Measurements from ENCODE around the gene FBXO42. TPM values are rescaled to one million over a fixed set of nuclear protein-coding genes. Genes with fewer than 3 reads are reported as not detected.

The FBXO42 gene
- total and polyA plus RNA-seq, 2 of the 13 experiments (the other 11 are each of a cell fraction or from before 2014, with no cell fraction given) = 7.6 to 17.5 TPM

- TF ChIP-seq, protein P1, sequence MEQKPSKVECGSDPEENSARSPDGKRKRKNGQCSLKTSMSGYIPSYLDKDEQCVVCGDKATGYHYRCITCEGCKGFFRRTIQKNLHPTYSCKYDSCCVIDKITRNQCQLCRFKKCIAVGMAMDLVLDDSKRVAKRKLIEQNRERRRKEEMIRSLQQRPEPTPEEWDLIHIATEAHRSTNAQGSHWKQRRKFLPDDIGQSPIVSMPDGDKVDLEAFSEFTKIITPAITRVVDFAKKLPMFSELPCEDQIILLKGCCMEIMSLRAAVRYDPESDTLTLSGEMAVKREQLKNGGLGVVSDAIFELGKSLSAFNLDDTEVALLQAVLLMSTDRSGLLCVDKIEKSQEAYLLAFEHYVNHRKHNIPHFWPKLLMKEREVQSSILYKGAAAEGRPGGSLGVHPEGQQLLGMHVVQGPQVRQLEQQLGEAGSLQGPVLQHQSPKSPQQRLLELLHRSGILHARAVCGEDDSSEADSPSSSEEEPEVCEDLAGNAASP (CRISPR knock-in tag; IDR thresholded peaks at IDR 0.05; ENCODE audit: borderline replicate concordance) = peak; percentile 31; the same call in 1 of the 2 replicates
- TF ChIP-seq ZNF18 (CRISPR knock-in tag; IDR thresholded peaks at IDR 0.05; ENCODE audit: insufficient replicate concordance) = peak; percentile 58
- 0 out of 2 replicates have a peak, but pooled peaks have one; percentile 20 for TF ChIP-seq FOXO1 (CRISPR knock-in tag; IDR thresholded peaks at IDR 0.05)
- TF ChIP-seq, protein P2, sequence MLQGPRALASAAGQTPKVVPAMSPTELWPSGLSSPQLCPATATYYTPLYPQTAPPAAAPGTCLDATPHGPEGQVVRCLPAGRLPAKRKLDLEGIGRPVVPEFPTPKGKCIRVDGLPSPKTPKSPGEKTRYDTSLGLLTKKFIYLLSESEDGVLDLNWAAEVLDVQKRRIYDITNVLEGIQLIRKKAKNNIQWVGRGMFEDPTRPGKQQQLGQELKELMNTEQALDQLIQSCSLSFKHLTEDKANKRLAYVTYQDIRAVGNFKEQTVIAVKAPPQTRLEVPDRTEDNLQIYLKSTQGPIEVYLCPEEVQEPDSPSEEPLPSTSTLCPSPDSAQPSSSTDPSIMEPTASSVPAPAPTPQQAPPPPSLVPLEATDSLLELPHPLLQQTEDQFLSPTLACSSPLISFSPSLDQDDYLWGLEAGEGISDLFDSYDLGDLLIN (CRISPR knock-in tag; IDR thresholded peaks at IDR 0.05; ENCODE audit: borderline replicate concordance) = 0 out of 2 replicates have a peak, but pooled peaks have one; percentile 67
- TF ChIP-seq, protein P3, sequence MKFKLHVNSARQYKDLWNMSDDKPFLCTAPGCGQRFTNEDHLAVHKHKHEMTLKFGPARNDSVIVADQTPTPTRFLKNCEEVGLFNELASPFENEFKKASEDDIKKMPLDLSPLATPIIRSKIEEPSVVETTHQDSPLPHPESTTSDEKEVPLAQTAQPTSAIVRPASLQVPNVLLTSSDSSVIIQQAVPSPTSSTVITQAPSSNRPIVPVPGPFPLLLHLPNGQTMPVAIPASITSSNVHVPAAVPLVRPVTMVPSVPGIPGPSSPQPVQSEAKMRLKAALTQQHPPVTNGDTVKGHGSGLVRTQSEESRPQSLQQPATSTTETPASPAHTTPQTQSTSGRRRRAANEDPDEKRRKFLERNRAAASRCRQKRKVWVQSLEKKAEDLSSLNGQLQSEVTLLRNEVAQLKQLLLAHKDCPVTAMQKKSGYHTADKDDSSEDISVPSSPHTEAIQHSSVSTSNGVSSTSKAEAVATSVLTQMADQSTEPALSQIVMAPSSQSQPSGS (CRISPR knock-in tag; IDR thresholded peaks at IDR 0.05) = 0 out of 2 replicates have a peak, but pooled peaks have one; percentile 31
- 0 out of 2 replicates have a peak, but pooled peaks have one; percentile 12 for TF ChIP-seq HDAC2 (CRISPR knock-in tag; IDR thresholded peaks at IDR 0.05)
- TF ChIP-seq TIGD3 (CRISPR knock-in tag; IDR thresholded peaks at IDR 0.05; ENCODE audit: borderline replicate concordance) = no peak
- TF ChIP-seq KLF9 (CRISPR knock-in tag; IDR thresholded peaks at IDR 0.05; ENCODE audit: low read depth) = no peak
- TF ChIP-seq, protein P4, sequence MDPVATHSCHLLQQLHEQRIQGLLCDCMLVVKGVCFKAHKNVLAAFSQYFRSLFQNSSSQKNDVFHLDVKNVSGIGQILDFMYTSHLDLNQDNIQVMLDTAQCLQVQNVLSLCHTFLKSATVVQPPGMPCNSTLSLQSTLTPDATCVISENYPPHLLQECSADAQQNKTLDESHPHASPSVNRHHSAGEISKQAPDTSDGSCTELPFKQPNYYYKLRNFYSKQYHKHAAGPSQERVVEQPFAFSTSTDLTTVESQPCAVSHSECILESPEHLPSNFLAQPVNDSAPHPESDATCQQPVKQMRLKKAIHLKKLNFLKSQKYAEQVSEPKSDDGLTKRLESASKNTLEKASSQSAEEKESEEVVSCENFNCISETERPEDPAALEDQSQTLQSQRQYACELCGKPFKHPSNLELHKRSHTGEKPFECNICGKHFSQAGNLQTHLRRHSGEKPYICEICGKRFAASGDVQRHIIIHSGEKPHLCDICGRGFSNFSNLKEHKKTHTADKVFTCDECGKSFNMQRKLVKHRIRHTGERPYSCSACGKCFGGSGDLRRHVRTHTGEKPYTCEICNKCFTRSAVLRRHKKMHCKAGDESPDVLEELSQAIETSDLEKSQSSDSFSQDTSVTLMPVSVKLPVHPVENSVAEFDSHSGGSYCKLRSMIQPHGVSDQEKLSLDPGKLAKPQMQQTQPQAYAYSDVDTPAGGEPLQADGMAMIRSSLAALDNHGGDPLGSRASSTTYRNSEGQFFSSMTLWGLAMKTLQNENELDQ (CRISPR knock-in tag; IDR thresholded peaks at IDR 0.05; ENCODE audit: borderline replicate concordance) = no peak
- 0 out of 2 replicates have a peak, but pooled peaks have one; percentile 27 for TF ChIP-seq ZNF292 (CRISPR knock-in tag; IDR thresholded peaks at IDR 0.05; ENCODE audit: borderline replicate concordance, low read depth)
- no peak for TF ChIP-seq ZNF782 (CRISPR knock-in tag; IDR thresholded peaks at IDR 0.05; ENCODE audit: borderline replicate concordance)
- TF ChIP-seq, protein P5, sequence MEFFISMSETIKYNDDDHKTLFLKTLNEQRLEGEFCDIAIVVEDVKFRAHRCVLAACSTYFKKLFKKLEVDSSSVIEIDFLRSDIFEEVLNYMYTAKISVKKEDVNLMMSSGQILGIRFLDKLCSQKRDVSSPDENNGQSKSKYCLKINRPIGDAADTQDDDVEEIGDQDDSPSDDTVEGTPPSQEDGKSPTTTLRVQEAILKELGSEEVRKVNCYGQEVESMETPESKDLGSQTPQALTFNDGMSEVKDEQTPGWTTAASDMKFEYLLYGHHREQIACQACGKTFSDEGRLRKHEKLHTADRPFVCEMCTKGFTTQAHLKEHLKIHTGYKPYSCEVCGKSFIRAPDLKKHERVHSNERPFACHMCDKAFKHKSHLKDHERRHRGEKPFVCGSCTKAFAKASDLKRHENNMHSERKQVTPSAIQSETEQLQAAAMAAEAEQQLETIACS (CRISPR knock-in tag; IDR thresholded peaks at IDR 0.05) = peak; percentile 80
- TF ChIP-seq AGO1 (IDR thresholded peaks at IDR 0.05; ENCODE audit: low read depth, low read length, poor library complexity, severe bottlenecking) = peak; percentile 32
- TF ChIP-seq ZNF670 (CRISPR knock-in tag; IDR thresholded peaks at IDR 0.05; ENCODE audit: borderline replicate concordance) = no peak
- TF ChIP-seq ZNF629 (CRISPR knock-in tag; conservative IDR thresholded peaks at IDR 0.05) = 0 out of 2 replicates have a peak, but pooled peaks have one; percentile 22
Measured at GRCh38 chr1:16236511-16237342, 115.6 kb downstream of the FBXO42 start, which contains the start of gene CPLANE2 (continued).
